Islet of Langerhans (tissue), 1 donor: ENCODE measurements around the gene GLCE.
"Not testable (repeated sequence)": the region's sequence is repeated elsewhere in the genome, so short reads cannot be mapped to it uniquely, and the experiment has no call there.

ENCODE experiments used
- FAIRE-seq: peaks from one replicate; lab custom pipeline; 2011; peaks lifted over from hg19 to GRCh38; lab: Jason Lieb, UNC

GLCE gene

DNA sequence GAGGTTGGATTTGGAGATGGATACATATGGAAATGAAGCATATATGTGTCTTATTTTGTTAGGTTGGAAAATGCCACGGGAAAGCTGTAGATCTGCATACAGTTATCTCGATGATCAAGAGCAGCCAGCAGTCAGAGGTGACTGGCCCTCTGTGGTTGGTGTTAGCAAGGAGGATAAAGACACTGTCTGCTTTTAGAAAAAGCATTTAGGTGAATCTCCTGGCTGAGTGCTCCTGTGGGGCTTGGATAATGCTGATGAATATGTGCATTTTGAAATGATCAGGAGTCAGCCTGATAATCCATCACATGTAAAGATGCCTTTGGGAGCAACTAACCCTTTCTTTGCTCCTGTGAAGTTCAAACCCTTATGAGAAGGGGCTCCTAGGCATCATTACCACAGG lies 24.9 kb upstream of the GLCE start:
- no peak for FAIRE-seq

DNA sequence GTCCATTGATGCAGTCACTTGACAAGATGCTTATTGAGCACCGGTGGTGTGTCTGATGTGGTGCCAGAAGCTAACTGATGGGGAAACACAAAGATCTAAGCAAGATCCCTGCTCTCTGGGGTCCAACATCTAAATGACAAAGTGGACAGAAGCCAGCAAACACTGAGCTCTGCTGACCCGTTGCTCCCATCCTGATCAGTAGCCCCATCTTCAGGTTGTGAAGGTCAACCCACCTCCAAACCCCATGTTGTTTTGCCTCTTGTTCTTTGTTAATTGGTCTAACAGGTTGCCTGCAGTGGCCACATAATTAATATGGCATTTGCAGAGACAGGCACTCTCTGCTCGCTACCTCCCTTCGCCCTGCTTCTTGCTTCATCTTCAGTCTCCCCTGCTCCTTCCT lies 21.5 kb upstream of the GLCE start:
- FAIRE-seq = no peak

DNA sequence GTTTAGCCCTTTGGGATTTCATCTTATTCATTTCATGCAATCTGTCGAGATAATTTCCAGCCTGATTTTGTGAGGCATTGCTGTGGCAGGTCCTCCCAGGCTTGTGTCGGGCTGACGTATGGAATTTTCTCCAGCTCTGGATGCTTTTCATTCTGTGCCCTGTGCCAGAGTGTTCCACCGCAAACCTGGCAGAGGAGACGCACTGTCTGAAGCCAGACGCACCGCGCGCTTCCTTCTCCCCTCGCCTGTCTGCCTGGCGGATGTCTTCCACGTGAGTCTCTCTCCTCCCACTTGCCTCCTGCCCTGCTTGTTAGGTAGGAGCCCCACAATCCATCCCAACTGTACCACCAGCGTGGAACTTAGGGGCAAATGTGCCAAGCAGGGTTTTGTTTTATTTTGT lies 20.1 kb upstream of the GLCE start:
- FAIRE-seq = no peak

DNA sequence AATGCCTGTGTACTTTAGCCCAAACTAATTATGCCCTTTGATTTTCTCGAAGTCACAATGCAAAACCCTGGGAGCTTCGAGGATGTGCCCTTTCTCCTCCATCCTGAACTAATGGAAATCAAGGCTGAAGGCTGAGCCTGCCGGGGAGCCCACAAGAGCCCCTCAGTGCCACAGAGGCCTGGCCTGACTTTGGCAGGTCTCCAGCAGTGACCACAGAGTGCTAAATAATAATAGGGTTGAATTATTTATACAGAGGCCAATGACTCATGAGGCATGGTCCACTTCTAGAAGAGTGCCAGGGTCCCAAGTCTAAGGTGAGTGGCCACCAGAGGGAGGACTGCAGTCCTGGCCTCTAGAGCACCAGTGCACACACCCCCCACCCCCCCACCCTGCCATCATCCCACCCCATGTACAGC lies 19.1 kb upstream of the GLCE start:
- FAIRE-seq = no peak

DNA sequence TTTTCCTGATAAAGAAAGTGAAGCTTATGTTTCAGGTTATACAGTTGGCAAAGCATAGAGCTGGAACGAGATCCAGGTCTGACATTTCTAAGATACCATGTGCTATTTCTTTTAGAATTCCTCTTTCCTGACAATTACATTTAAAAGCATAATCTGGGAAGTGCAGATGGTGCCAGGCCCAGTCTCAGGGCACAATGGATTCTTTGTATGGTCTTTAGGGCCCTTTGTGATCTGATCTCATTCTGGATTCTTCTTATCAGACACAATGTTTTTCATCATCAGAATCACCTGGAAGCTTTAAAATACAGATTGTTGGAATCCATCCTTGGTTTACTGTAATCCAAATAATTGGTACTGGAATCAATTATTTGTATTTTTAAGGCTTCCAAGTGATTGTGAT lies 18.6 kb upstream of the GLCE start:
- FAIRE-seq = no peak

DNA sequence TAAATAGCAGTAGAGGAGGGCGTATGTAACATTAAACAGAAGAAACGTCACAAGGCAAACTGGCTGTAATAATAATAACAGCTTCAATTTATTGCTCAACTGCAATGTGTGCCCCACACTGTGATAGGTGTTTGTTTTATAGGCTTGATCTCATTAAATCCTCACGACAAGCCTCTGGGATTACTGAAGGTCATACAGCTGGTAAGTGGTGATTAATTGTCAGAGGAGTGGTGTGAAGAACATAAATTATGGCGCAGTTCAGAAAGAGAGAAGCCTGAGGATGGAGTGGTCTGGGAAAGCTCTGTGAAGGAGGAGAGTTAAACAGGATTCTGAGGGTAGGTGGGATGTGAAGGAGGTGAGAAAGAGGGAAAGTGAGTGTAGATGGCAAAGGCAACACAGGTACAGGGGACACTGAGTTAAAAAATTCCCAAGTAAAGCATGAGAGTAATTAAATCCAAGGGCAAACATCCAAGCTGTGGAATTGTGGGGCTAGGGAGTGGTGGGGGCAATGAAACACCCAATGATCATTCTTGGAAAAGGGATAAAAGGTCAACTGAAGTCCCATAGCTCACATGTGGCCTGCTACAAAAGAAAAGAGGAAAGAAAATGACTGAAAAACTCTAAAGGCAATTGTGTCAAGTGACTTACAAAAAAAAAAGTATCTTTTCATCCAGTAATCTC lies 16.5 kb upstream of the GLCE start:
- no peak for FAIRE-seq

DNA sequence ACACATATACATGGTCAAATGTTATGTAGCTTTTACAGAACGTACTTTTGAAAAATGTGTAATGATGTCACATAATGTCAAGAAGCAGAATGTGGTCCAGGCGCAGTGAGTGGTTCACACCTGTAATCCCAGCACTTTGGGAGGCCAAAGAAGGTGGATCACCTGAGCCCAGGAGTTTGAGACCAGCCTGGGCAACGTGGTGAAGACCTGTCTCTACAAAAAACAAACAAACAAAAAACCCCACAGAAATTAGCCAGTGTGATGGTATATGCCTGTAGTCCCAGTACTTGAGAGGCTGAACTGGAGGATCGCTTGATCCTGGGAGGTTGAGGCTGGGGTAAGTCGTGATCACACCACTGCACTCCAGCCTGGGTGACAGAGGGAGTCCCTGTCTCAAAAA lies 15.9 kb upstream of the GLCE start:
- FAIRE-seq = no peak

DNA sequence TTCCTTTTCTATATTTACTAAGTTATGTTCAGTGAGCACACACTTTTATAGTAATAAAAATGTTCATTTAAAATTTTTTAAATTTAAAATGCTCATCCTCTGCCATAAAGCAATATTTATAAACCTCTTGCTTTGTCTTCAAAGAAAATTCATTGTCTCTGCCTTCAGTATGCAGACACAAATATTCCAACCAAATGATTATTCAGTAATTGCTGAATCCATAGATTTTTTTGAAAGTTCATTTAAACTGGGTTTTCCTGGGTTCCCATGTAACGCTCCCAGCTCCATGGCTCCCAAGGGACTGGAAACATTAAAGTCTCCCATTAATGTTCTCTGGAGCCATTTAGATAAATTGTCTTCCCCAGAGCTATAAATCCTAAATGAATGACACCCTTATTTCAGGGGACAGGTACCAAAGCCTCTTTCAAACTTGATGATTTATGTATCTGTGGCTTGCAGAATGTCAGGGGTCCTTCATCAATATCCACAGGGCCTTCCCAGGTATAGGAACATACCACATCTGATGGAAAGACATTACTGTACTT lies 15.2 kb upstream of the GLCE start:
- FAIRE-seq = no peak

DNA sequence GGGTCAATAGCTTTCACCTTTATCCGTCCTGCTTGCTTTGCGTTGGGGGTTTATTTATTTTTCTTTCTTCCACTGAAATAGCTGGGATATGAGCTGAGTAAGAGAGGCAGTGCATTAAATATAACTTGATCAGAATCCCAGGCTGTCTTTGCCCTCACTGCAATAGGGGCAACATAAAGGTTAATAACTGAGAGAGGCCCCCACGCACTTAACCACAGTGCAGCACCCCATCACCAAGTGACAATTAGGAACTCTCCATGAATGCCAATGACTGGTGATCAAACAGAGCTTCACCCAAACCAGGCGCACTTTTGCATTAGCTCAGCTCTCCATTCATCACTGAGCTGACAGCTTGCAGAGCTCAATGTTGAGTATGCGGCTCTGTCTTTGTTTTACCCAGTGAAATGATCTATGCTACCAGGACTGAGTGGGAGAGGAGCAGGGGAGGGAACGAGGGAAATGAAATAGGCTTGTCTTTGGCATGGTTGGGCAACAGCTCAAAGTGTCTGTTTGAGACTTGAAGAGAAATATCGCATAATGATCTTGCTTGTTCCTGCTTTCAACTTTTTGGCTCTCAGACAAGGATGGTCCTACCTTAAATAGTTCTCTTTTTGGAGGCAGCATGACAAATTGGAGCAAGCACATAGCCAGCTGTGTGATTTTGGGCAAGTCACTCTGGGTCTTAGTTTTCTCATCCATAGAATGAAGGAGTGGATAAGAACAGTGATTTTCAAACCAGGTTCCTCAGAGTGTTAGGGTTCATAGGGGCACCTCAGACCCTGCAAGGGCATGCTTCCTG lies 14.5 kb upstream of the GLCE start:
- FAIRE-seq = peak; percentile 82

DNA sequence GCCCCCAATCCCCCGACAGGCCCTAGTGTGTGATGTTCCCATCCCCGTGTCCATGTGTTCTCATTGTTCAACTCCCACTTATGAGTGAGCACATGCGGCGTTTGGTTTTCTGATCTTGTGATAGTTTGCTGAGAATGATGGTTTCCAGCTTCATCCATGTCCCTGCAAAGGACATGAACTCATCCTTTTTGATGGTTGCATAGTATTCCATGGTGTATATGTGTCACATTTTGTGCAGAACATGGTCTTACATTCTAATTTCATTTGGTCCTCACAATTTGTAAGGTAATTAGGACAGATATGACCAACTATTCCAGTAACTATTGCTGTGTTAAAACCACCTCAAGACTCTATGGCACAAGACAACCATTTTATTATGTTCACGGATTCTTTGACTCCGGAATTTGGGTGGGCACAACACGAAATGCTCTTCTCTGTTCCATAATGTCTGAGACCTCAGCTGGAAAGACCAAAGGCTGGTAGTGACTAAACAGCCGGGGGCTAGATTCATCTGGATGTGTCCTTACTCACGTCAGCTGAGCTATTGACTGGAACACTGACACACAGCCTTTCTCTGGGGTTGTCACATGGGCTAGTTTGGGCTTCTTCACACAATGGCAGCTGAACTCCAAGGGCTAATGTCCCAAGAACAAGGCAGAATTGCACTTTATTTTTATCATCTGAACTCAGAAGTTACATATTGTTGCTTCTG lies 13.6 kb upstream of the GLCE start:
- no peak for FAIRE-seq

DNA sequence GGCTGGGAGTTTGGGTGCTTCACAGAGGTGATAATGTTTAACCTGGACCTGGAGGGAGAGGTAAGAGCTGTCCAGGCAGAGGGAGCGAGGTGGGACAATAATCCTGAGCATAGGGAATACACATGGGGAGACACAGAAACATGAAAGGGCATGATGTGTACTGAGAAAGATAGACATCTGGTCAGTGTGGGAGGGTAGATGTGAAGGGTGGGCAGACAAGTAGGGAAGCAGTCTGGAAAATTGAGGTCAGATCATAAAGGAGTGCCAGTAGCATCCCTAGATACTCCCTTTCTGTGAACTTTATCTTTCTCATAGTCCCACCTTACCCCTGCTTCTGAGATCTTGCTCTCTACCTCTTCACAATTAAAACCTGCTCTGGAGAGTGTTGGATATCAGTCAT lies 12.0 kb upstream of the GLCE start:
- no peak for FAIRE-seq

DNA sequence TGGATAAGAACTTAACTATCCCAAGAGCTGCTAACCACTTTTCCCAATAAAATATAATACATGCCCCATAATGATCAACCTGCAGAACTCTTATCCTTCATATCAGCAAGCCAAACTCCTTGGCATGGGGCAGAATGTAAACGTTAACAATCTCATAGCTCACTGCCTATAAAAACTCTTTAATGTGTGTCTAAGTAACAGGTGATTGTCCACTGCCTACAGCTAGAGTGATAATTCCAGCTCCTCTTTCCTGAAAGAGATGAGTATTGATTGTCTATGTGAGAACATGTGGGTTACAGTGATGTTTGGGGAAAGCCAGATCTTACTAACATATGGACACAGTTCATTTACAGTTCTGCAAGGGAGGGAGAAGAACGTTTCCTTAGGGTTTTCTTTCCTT lies 11.3 kb upstream of the GLCE start:
- no peak for FAIRE-seq

DNA sequence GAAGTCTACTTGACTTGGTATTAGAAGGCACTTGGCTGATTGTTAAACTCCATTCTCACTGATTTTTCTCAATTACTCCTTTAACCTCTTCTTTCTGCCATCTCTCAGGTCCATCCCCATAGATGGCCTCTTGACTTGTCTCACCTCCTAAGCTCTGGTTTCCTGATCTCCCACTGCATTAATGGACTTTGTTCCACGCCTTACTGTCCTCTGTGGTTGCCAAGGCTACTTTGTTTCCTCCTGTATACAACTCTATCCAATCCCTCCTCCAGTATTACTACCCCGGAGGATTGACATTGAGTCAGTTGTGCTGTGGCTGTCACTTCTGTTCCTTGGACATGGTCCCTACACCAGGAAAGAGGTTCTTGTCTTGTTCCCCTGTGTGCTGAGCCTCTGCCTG lies 10.6 kb upstream of the GLCE start:
- FAIRE-seq = no peak

DNA sequence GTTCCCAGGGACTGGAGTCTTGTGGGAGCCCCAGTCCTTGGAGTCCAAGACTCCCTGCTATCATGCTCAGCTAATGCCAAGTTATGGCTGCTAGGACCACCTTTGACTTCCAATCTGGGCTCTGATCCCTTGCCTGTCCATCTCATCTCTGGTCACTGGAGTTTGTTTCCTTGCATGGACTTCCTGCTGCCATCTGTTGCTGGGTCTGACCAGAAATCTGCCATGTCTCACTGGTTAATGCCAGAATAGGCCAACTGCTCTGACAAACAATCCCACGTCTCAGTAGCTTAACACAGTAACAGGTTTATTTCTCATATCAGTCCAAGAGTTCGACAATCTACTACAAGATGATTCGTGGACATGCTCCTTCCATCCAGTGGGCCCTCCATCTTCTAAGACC lies 10.1 kb upstream of the GLCE start:
- no peak for FAIRE-seq

DNA sequence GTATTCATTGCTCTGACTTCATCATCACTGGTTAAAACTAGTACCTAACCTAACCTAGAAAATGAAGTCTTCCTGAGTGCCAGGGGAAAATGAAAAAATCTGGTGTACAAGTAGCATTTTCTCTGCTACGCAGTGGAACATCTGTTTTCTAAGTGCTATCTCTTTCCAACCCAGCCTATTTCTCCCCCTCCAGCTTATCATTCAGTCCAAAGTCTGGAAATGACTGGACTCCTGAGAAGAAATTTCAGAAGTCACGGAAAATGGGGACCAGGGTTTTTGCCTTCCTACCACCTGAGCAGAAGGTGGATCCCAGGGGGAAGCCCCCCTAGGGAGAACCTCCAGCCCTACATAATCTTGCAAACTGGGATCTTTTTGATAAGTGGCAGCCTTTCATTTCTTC lies 9.6 kb upstream of the GLCE start:
- no peak for FAIRE-seq

DNA sequence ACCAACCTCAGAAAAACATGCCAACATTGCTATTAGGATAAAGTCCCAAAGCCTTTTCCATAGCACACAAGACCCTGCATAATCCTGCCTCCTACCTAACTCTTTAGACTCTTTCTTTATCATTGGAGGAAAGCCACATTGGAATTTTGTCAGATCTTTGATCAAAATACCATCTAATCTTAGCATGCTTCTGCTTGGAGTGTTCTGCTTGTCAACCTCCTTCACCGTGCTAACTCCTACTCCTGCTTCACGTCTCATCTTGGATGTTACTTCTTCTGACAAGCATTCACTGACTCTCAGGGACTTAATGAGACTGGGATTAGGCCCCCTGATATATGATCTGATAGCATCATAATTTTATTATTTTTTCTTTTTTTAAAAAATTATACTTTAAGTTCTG lies 7.4 kb upstream of the GLCE start:
- FAIRE-seq = no peak

DNA sequence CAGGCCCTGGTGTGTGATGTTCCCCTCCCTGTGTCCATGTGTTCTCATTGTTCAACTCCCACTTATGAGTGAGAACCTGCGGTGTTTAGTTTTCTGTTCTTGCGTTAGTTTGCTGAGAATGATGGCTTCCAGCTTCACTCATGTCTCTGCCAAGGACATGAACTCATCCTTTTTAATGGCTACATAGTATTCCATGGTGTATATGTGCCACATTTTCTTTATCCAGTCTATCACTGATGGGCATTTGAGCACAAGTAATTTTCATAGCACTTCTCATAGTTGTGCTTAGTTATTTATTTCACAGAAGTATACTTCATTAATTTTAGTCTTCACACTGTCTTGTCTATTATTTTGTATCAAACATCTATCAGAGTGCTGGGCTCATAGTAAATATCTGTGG lies 6.8 kb upstream of the GLCE start:
- not testable (repeated sequence) for FAIRE-seq

DNA sequence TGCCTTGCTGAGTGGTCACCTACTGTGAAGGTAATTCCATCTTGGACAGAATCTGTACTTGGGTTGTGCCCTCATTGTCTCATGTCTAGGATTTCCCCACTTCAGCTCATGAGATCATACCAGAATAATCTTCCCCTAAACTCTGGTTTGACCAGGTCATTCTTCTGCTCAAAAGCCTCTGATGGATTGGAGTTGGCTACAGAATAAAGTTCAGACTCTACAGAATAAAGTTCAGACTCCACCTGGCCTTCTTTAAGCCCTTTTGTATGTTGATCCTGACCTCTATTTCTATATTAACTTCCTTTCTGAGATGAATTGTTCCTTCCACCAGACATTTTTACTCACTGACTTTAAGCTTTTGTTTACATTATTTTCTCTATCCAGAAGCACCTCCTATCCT lies 6.4 kb upstream of the GLCE start:
- FAIRE-seq = no peak

DNA sequence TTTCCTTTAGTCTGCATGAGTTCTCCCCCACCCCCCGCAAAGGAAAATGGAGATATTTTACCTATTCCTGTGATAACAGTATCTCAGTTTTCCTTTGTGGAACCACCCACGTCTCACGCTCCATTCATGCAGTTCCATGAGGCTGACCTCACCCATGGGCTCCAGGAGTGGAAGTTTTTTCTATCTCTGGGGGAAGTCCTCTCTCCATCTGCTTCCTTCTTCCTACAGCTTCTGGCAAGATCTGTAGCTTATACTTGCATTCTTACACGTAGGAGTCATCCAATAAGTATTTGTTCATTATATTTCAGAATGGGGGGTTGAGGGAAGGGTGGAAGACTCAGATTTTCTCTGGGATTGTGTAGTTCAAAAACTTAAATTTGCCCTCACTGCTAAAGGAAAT lies 5.8 kb upstream of the GLCE start:
- FAIRE-seq = no peak

DNA sequence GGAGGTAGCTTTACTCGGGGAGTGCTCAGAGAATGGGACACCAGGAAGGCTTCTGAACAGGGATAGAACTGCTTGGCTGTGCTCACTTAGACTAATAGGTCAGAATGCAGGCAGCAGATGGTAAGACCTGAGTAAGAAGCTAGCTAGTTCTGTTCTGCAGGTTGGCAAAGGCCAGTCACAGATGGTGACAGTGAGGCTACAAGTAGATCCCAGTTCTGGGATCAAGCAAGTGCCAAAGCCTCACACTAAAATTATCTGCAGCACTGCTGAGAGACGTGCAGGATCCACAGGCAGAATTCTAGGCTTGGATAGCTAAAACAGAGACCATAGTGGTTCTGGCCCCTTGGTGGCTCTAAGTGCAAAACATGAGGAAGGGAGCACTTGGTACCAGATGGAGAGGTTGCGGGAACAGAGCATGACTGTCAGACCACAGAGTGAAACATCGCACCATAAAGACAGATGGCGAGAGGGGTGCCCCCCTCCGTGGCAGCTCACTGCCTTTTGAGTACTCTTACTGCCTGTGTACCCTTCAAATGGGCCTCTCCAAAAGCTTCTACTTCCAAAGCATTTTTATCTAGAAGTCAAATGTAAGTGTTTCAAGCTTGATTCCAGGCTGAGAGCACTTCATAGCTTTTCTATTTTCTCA lies 3.6 kb upstream of the GLCE start:
- no peak for FAIRE-seq

DNA sequence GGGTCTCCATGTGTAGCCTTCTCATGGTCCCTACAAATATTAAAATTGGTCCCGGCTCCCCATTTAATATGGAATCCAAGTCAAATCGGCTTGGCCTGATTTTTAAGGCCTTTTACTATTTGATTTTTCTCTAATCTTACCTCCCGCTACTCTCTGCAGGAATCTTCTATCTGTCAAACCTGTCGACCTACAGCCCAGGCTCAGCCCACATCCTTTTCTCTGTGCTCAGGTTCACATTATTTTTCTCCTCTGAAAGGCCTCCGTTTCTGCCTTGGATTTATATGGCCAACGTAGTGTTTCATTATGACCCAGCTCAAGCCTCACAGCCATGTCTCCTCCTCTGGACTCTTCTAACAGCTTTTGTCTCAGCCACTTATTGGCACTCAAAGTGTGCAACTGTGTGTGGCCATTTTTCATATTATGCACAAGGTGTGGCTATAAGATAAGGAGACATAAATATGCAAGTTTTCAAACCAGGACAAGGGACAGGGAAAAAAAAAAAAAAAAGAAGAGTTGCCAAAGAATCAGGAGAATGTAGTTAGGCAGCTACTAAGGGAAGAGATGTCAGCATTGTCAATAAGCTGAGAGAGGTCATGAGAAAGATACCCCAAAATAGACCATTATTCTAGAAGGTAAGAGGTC lies 2.1 kb upstream of the GLCE start:
- FAIRE-seq = no peak

DNA sequence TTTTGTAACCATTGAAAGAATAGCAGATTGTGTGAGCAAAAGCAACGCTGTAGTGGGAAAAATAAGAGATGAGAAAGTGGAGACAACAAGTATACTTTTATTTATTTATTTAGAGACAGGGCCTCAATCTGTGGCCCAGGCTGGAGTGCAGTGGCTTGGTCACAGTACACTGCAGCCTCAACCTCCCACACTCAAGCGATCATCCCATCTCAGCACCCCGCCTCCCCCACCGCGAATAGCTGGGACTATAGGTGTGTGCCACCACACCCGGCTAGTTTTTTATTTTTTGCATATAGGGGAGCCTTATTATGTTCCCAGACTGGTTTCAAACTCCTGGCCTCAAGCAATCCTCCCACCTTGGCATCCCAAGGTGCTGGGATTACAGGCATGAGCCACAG lies 1.6 kb upstream of the GLCE start:
- FAIRE-seq = no peak
